Measurements from ENCODE around the gene BRMS1L. TPM values are rescaled to one million over a fixed set of nuclear protein-coding genes. Genes with fewer than 3 reads are reported as not detected.
"Not testable (repeated sequence)": the region's sequence is repeated elsewhere in the genome, so short reads cannot be mapped to it uniquely, and the experiment has no call there.

Gene BRMS1L
- total RNA-seq, 1 experiment from 2014 or later, result 4.8 TPM

DNA sequence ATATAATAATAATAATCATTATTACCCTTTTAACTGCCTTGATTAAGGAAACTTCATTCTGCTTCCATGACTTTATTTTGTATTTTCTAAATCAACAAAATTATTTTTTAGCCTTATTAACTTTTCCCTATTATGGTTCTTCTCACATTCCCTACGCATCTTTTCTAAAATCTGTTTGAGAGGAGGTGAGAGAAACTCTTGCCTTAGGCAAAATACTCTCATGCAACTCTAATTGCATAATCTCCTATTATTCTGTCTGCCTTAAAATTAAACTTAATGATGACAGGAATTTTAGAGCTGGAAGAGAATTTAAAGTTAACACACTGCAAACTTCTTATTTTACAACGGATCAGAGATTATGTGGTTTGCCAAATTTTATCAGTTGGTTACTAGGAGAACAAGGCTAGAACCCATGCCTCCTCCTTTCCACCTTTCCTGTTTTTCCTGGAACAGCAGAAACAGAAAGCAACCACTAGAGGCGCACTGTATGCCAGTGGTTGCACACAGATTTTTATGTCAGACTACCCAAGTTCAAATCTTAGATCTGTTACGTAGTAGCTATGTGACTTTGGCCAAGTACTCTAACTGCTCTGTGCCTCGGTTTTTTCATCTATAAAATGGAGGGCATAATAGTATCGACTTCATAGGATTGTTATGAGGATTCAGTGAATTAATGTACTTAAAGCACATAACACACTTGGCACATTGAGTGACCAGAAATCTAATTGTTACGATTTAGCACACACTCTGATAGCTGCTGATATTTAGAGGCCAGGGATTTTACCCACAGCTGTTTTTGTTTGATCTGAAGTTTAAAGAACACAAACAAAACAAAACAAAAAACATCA, 4.3 kb upstream of the BRMS1L start:
- intact Hi-C loops (cut with micrococcal nuclease), result no loop called here
- H3K36me3 ChIP-seq (ENCODE audit: low read depth, low read length), result no peaks in the 10 kb centered on the region
- no peak overlapping the region for H3K9ac ChIP-seq (ENCODE audit: low read length)
- CTCF ChIA-PET, result interaction anchor here (0.6 to 1.5 kb wide), 3 partner anchors 56 to 95 kb away, joined by 3 to 5 read pairs (median 4); no protein-coding TSS in a partner anchor
- no peak for TF ChIP-seq EZH2phosphoT487 (IDR thresholded peaks at IDR 0.05; ENCODE audit: borderline replicate concordance, low read length)
- TF ChIP-seq, protein P1, sequence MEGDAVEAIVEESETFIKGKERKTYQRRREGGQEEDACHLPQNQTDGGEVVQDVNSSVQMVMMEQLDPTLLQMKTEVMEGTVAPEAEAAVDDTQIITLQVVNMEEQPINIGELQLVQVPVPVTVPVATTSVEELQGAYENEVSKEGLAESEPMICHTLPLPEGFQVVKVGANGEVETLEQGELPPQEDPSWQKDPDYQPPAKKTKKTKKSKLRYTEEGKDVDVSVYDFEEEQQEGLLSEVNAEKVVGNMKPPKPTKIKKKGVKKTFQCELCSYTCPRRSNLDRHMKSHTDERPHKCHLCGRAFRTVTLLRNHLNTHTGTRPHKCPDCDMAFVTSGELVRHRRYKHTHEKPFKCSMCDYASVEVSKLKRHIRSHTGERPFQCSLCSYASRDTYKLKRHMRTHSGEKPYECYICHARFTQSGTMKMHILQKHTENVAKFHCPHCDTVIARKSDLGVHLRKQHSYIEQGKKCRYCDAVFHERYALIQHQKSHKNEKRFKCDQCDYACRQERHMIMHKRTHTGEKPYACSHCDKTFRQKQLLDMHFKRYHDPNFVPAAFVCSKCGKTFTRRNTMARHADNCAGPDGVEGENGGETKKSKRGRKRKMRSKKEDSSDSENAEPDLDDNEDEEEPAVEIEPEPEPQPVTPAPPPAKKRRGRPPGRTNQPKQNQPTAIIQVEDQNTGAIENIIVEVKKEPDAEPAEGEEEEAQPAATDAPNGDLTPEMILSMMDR (conservative IDR thresholded peaks at IDR 0.05; ENCODE audit: low read depth, low read length), result peak; percentile 95
- POLR2A ChIA-PET (ENCODE audit: unreplicated experiment), result no interaction called here
- H3K4me1 ChIP-seq (ENCODE audit: insufficient read depth, low read length), result no peaks in the 10 kb centered on the region
- H3K27me3 ChIP-seq (ENCODE audit: low read length), result no peaks in the 10 kb centered on the region
- no peak overlapping the region for H3K4me2 ChIP-seq (ENCODE audit: low read length)
- no peak overlapping the region for H3K27ac ChIP-seq (ENCODE audit: low read length)
- no peaks in the 10 kb centered on the region for H4K20me1 ChIP-seq (ENCODE audit: low read length)
- H3K79me2 ChIP-seq (ENCODE audit: low read length), result peaks cover under 1% of the 10 kb centered on the region; the same call in 1 of the 2 replicates
- no peaks in the 10 kb centered on the region for H3F3A ChIP-seq (ENCODE audit: low read length, unreplicated experiment)
- no TSS peak for BruUV-seq (replicated peaks)
- no peaks in the 10 kb centered on the region for H3K9me2 ChIP-seq (replicated peaks; ENCODE audit: low read length)
- peak; percentile 66 for DNase-seq
- no peak overlapping the region for H3K4me3 ChIP-seq (ENCODE audit: low read length)
- H2AFZ ChIP-seq (ENCODE audit: low read length), result no peak overlapping the region
- ATAC-seq, result no peak
- H3K9me3 ChIP-seq (ENCODE audit: low read length), result no peaks in the 10 kb centered on the region

DNA sequence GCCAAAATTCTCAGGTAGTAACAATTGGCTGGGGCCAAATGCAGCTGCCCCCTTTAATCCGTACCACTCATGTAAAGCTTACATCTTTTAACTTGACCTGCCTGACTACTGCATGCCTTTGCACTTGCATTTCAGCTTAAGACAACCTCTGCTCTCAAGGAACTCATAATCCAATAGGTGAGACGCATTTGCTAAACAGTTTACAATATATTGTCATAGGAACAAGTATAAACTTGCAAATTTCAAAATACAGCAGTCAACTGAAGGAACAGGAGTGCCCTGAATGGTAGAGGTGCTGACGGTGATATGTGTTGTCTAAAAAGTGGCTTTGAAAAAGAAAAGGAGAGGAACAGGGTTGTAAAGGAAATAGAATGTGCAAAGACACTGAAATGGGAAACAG, 3.6 kb upstream of the BRMS1L start:
- H3K79me2 ChIP-seq (ENCODE audit: low read length), result peaks cover 8% of the 10 kb centered on the region
- BruUV-seq (replicated peaks), result no TSS peak
- no peaks in the 10 kb centered on the region for H3K27me3 ChIP-seq (ENCODE audit: low read length)
- no peak overlapping the region for H3K9ac ChIP-seq (ENCODE audit: low read length)
- ChIA-PET CTCF (interaction anchor here (0.6 to 1.5 kb wide), 2 partner anchors 56 to 68 kb away, joined by 4 to 5 read pairs; no protein-coding TSS in a partner anchor), POLR2A (ENCODE audit: unreplicated experiment) (no interaction called here)
- no peak overlapping the region for H3K4me3 ChIP-seq (ENCODE audit: low read length)
- H3K36me3 ChIP-seq (ENCODE audit: low read depth, low read length), result no peaks in the 10 kb centered on the region
- intact Hi-C loops (cut with micrococcal nuclease), result no loop called here
- no peaks in the 10 kb centered on the region for H3F3A ChIP-seq (ENCODE audit: low read length, unreplicated experiment)
- H3K9me3 ChIP-seq (ENCODE audit: low read length), result no peaks in the 10 kb centered on the region
- H2AFZ ChIP-seq (ENCODE audit: low read length), result no peak overlapping the region
- no peak overlapping the region for H3K27ac ChIP-seq (ENCODE audit: low read length)
- peaks cover 3% of the 10 kb centered on the region; the same call in 1 of the 2 replicates for H3K4me1 ChIP-seq (ENCODE audit: insufficient read depth, low read length)
- no peak for TF ChIP-seq EZH2 (IDR thresholded peaks at IDR 0.05; ENCODE audit: low read length, unreplicated experiment)
- H3K4me2 ChIP-seq (ENCODE audit: low read length), result no peak overlapping the region
- DNase-seq, result no peak
- no peak for ATAC-seq
- H3K9me2 ChIP-seq (replicated peaks; ENCODE audit: low read length), result no peaks in the 10 kb centered on the region
- peaks cover 1% of the 10 kb centered on the region; the same call in 1 of the 2 replicates for H4K20me1 ChIP-seq (ENCODE audit: low read length)

GRCh38 chr14:35824446-35825165, 1.5 kb upstream of the BRMS1L start:
- POLR2A ChIA-PET (ENCODE audit: unreplicated experiment); H3K36me3 ChIP-seq (ENCODE audit: low read depth, low read length): not testable (repeated sequence)

More at GRCh38 chr14:35824446-35825165, 1.5 kb upstream of the BRMS1L start:
- H3F3A ChIP-seq (ENCODE audit: low read length, unreplicated experiment); ATAC-seq; H3K9ac ChIP-seq (ENCODE audit: low read length); H3K4me2 ChIP-seq (ENCODE audit: low read length); H3K9me3 ChIP-seq (ENCODE audit: low read length); H4K20me1 ChIP-seq (ENCODE audit: low read length); H3K4me3 ChIP-seq (ENCODE audit: low read length); H2AFZ ChIP-seq (ENCODE audit: low read length); H3K9me2 ChIP-seq (replicated peaks; ENCODE audit: low read length); BruUV-seq (replicated peaks); DNase-seq; H3K4me1 ChIP-seq (ENCODE audit: insufficient read depth, low read length); H3K27ac ChIP-seq (ENCODE audit: low read length); CTCF ChIA-PET; H3K27me3 ChIP-seq (ENCODE audit: low read length): not testable (repeated sequence)
- intact Hi-C loops (cut with micrococcal nuclease), result loop anchor here (5.0 kb wide), 2 partner anchors 128 to 243 kb away; no protein-coding TSS in a partner anchor
- peaks cover 23% of the 10 kb centered on the region for H3K79me2 ChIP-seq (ENCODE audit: low read length)

Measured in PC-3 (cell line).